ENCODE measurements around the gene CMIP. TPM values are rescaled to one million over a fixed set of nuclear protein-coding genes. Genes with fewer than 3 reads are reported as not detected.

Gene CMIP
- total and polyA plus RNA-seq, 10 of the 15 experiments (the other 5 are each of a cell fraction or from before 2014, with no cell fraction given) = 1.2 to 43.2 (median 4.4) TPM

DNA sequence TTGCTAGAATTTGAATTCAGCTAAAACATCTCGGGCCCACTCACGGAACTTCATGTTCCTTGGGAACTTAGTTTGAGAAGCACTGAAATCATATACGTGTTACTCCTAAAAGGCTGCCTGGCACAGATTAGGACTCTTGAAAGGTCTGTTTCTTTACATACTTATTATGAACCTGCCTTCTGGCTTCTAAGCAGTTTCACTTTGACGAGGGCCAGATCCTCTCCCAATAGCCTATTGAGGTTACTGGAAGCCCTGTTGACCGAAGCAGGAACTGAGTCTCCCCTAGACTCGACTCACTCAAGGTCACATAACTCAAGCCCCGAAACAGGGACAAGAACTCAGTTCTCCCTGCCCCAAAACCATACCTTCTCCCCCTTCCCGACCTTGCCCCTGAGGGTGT lies 212.6 kb downstream of the CMIP start:
- POLR2A ChIA-PET = no interaction called here
- SMC1A ChIA-PET (ENCODE audit: uncharacterized antibody, unreplicated experiment) = no interaction called here
- peaks cover 18 to 30% of the 10 kb centered on the region in 2 experiments; a peak in 3 of 4 replicates for H3K36me3 ChIP-seq (ENCODE audit: control insufficient read depth in 2 of 2, insufficient read depth in 2 of 2, low read length in 1 of 2)

More for the DNA sequence above, 212.6 kb downstream of the CMIP start:
- peaks cover 17% of the 10 kb centered on the region for H3K4me1 ChIP-seq (ENCODE audit: control insufficient read depth, insufficient read depth, low read length)
- intact Hi-C loops (cut with micrococcal nuclease; ENCODE audit: unreplicated experiment) (no loop called here), in situ Hi-C loops (cut with MboI) (no loop called here)
- DNase-seq (ENCODE audit: low read depth, low spot score) = peak; percentile 24
- FAIRE-seq = no peak
- no peak overlapping the region for H3K4me3 ChIP-seq
- no peak for TF ChIP-seq EED (IDR thresholded peaks at IDR 0.05; ENCODE audit: low read depth)
- no peak for TF ChIP-seq RUNX3 (IDR thresholded peaks at IDR 0.05; ENCODE audit: low read length)
- no peak for TF ChIP-seq MEF2A (IDR thresholded peaks at IDR 0.05; ENCODE audit: insufficient read depth, low read depth, low read length)
- TF ChIP-seq, protein P1, sequence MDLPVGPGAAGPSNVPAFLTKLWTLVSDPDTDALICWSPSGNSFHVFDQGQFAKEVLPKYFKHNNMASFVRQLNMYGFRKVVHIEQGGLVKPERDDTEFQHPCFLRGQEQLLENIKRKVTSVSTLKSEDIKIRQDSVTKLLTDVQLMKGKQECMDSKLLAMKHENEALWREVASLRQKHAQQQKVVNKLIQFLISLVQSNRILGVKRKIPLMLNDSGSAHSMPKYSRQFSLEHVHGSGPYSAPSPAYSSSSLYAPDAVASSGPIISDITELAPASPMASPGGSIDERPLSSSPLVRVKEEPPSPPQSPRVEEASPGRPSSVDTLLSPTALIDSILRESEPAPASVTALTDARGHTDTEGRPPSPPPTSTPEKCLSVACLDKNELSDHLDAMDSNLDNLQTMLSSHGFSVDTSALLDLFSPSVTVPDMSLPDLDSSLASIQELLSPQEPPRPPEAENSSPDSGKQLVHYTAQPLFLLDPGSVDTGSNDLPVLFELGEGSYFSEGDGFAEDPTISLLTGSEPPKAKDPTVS (IDR thresholded peaks at IDR 0.05; ENCODE audit: low read depth, low read length) = no peak
- TF ChIP-seq RBBP5 (conservative IDR thresholded peaks at IDR 0.05) = no peak
- TF ChIP-seq ZNF207 (IDR thresholded peaks at IDR 0.05; ENCODE audit: borderline replicate concordance) = no peak
- TF ChIP-seq RB1 (IDR thresholded peaks at IDR 0.05; ENCODE audit: borderline replicate concordance) = no peak
- no peak for TF ChIP-seq KLF5 (IDR thresholded peaks at IDR 0.05; ENCODE audit: partially characterized antibody)
- no peak for TF ChIP-seq SREBF1 (IDR thresholded peaks at IDR 0.05; ENCODE audit: low read length)
- no peak for TF ChIP-seq ZNF384 (IDR thresholded peaks at IDR 0.05; ENCODE audit: borderline replicate concordance, low read depth, low read length)
- no peak for TF ChIP-seq ZNF24 (IDR thresholded peaks at IDR 0.05)
- TF ChIP-seq, protein P2, sequence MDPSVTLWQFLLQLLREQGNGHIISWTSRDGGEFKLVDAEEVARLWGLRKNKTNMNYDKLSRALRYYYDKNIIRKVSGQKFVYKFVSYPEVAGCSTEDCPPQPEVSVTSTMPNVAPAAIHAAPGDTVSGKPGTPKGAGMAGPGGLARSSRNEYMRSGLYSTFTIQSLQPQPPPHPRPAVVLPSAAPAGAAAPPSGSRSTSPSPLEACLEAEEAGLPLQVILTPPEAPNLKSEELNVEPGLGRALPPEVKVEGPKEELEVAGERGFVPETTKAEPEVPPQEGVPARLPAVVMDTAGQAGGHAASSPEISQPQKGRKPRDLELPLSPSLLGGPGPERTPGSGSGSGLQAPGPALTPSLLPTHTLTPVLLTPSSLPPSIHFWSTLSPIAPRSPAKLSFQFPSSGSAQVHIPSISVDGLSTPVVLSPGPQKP (IDR thresholded peaks at IDR 0.05; ENCODE audit: low read depth, low read length) = no peak
- TF ChIP-seq, protein P3, sequence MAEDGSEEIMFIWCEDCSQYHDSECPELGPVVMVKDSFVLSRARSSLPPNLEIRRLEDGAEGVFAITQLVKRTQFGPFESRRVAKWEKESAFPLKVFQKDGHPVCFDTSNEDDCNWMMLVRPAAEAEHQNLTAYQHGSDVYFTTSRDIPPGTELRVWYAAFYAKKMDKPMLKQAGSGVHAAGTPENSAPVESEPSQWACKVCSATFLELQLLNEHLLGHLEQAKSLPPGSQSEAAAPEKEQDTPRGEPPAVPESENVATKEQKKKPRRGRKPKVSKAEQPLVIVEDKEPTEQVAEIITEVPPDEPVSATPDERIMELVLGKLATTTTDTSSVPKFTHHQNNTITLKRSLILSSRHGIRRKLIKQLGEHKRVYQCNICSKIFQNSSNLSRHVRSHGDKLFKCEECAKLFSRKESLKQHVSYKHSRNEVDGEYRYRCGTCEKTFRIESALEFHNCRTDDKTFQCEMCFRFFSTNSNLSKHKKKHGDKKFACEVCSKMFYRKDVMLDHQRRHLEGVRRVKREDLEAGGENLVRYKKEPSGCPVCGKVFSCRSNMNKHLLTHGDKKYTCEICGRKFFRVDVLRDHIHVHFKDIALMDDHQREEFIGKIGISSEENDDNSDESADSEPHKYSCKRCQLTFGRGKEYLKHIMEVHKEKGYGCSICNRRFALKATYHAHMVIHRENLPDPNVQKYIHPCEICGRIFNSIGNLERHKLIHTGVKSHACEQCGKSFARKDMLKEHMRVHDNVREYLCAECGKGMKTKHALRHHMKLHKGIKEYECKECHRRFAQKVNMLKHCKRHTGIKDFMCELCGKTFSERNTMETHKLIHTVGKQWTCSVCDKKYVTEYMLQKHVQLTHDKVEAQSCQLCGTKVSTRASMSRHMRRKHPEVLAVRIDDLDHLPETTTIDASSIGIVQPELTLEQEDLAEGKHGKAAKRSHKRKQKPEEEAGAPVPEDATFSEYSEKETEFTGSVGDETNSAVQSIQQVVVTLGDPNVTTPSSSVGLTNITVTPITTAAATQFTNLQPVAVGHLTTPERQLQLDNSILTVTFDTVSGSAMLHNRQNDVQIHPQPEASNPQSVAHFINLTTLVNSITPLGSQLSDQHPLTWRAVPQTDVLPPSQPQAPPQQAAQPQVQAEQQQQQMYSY (CRISPR knock-in tag; IDR thresholded peaks at IDR 0.05) = no peak
- no peak for TF ChIP-seq ZZZ3 (IDR thresholded peaks at IDR 0.05; ENCODE audit: control insufficient read depth, insufficient read length, low read depth)
- no peak for TF ChIP-seq PML (IDR thresholded peaks at IDR 0.05; ENCODE audit: low read length)
- no peak for TF ChIP-seq CHD1 (IDR thresholded peaks at IDR 0.05; ENCODE audit: low read depth, low read length)
- no peak for TF ChIP-seq SUPT20H (IDR thresholded peaks at IDR 0.05; ENCODE audit: borderline replicate concordance, control insufficient read depth, low read depth, low read length)
- no peak for TF ChIP-seq YY1 (IDR thresholded peaks at IDR 0.05; ENCODE audit: low read depth, low read length)
- BruUV-seq (replicated peaks) = no TSS peak
- H3K27ac ChIP-seq (ENCODE audit: control insufficient read depth, insufficient read depth) = peak overlapping the region; percentile 24; the same call in 1 of the 2 replicates
- ChIA-PET RAD21 (ENCODE audit: unreplicated experiment) (no interaction called here), CTCF (no interaction called here)
- H3K9me3 ChIP-seq (replicated peaks; ENCODE audit: control insufficient read depth, insufficient read depth, low read length) = no peaks in the 10 kb centered on the region
- no peaks in the 10 kb centered on the region for H4K20me1 ChIP-seq (ENCODE audit: control insufficient read depth, insufficient read depth)
- ATAC-seq = peak; percentile 40; the same call in 2 of the 3 replicates
- WGBS (ENCODE audit: insufficient coverage, insufficient replicate concordance, low lambda C conversion rate, missing lambda C conversion rate) = 24% methylated on average over 8 of the region's 8 CpGs
- no peak overlapping the region for H2AFZ ChIP-seq (ENCODE audit: control insufficient read depth, low read depth, low read length)
- no peak overlapping the region; the same call in 1 of the 2 replicates for H3K9ac ChIP-seq (ENCODE audit: control insufficient read depth, insufficient read depth, low read length)
- no peaks in the 10 kb centered on the region for H3K27me3 ChIP-seq (replicated peaks in 1 of 2; ENCODE audit: control insufficient read depth in 2 of 2, insufficient read depth in 2 of 2, low read length in 1 of 2)
- no peak overlapping the region for H3K4me2 ChIP-seq (ENCODE audit: control insufficient read depth, insufficient read depth)
- no peaks in the 10 kb centered on the region for H3K79me2 ChIP-seq (ENCODE audit: control insufficient read depth, insufficient read depth, low read length)

Data from GM12878 (cell line).